HEK293 (cell line): ENCODE results near the gene FKBP10.
A peak's percentile ranks its signal among the peaks of the same experiment; 100 is the strongest.

Source experiments
- AEBP2 ChIP-seq: fragments of 450-650 bp; formaldehyde crosslinking; IDR thresholded peaks from 2 replicates; pipeline ENCODE4 v1.5.1; 2016; ENCODE audit warnings: missing biosample characterization, missing genetic modification characterization, borderline replicate concordance
- EGR2 ChIP-seq: fragments of 450-650 bp; formaldehyde crosslinking; IDR thresholded peaks from 2 replicates; pipeline ENCODE4 v1.5.1; 2016; ENCODE audit warnings: low read depth, missing biosample characterization, missing genetic modification characterization
- PRDM1 ChIP-seq: fragments of 450-650 bp; formaldehyde crosslinking; IDR thresholded peaks from 2 replicates; pipeline ENCODE4; 2016; ENCODE audit warnings: missing biosample characterization, missing genetic modification characterization
- PRDM6 ChIP-seq: fragments of 450-650 bp; formaldehyde crosslinking; IDR thresholded peaks from 2 replicates; pipeline ENCODE4 v1.5.1; 2017; ENCODE audit warnings: missing biosample characterization, missing genetic modification characterization
- SCRT2 ChIP-seq: fragments of 450-650 bp; formaldehyde crosslinking; IDR thresholded peaks from 2 replicates; pipeline ENCODE4 v1.5.1; 2016; ENCODE audit warnings: missing biosample characterization, missing genetic modification characterization
- WT1 ChIP-seq: fragments of 450-650 bp; formaldehyde crosslinking; IDR thresholded peaks from 2 replicates; pipeline ENCODE4 v1.5.1; 2016; ENCODE audit warnings: missing biosample characterization, missing genetic modification characterization
- ZBTB7A ChIP-seq: fragments of 450-650 bp; formaldehyde crosslinking; IDR thresholded peaks from 2 replicates; pipeline ENCODE4 v1.5.1; 2016; ENCODE audit warnings: low read depth, missing biosample characterization, missing genetic modification characterization
- ZFHX2 ChIP-seq: fragments of 450-650 bp; formaldehyde crosslinking; conservative IDR thresholded peaks from 2 replicates; pipeline ENCODE4 v1.5.1; 2016; ENCODE audit warnings: missing biosample characterization, missing genetic modification characterization
- ZNF10 ChIP-seq: fragments of 450-650 bp; formaldehyde crosslinking; IDR thresholded peaks from 2 replicates; pipeline ENCODE4 v1.5.1; 2017; ENCODE audit warnings: missing biosample characterization, missing genetic modification characterization
- ZNF26 ChIP-seq: fragments of 450-650 bp; formaldehyde crosslinking; IDR thresholded peaks from 2 replicates; pipeline ENCODE4 v1.5.1; 2016; ENCODE audit warnings: missing biosample characterization, missing genetic modification characterization
- ZNF335 ChIP-seq: fragments of 450-650 bp; formaldehyde crosslinking; conservative IDR thresholded peaks from 2 replicates; pipeline ENCODE4 v1.5.1; 2016; ENCODE audit warnings: missing biosample characterization, missing genetic modification characterization
- ZNF341 ChIP-seq: fragments of 450-650 bp; formaldehyde crosslinking; IDR thresholded peaks from 2 replicates; pipeline ENCODE4; 2016; ENCODE audit warnings: low read depth, missing biosample characterization, missing genetic modification characterization
- ZNF366 ChIP-seq: fragments of 450-650 bp; formaldehyde crosslinking; conservative IDR thresholded peaks from 2 replicates; pipeline ENCODE4 v1.5.1; 2016; ENCODE audit warnings: missing biosample characterization, missing genetic modification characterization
- ZNF677 ChIP-seq: fragments of 450-650 bp; IDR thresholded peaks from 2 replicates; pipeline ENCODE4 v1.5.0; 2018; ENCODE audit warnings: missing biosample characterization, mild to moderate bottlenecking, missing genetic modification characterization, moderate library complexity
- ZNF768 ChIP-seq: fragments of 450-650 bp; formaldehyde crosslinking; IDR thresholded peaks from 2 replicates; pipeline ENCODE4 v1.5.1; 2018; ENCODE audit warnings: missing biosample characterization, mild to moderate bottlenecking, missing genetic modification characterization
- ZSCAN16 ChIP-seq: fragments of 450-650 bp; formaldehyde crosslinking; IDR thresholded peaks from 2 replicates; pipeline ENCODE4 v1.5.1; 2016; ENCODE audit warnings: missing biosample characterization, missing genetic modification characterization
- ZSCAN5A ChIP-seq: fragments of 450-650 bp; formaldehyde crosslinking; IDR thresholded peaks from 2 replicates; pipeline ENCODE4 v1.5.1; 2016; ENCODE audit warnings: missing biosample characterization, missing genetic modification characterization
- TF ChIP-seq, protein P1 (sequence below): fragments of 450-650 bp; formaldehyde crosslinking; IDR thresholded peaks from 2 replicates; pipeline ENCODE4 v1.5.1; 2017; ENCODE audit warnings: missing biosample characterization, missing genetic modification characterization
- TF ChIP-seq, protein P2 (sequence below): fragments of 450-650 bp; formaldehyde crosslinking; IDR thresholded peaks from 2 replicates; pipeline ENCODE4 v1.5.1; 2016; ENCODE audit warnings: missing biosample characterization, missing genetic modification characterization

Gene FKBP10

GRCh38 chr17:41864498-41864835 is 51.7 kb downstream of the FKBP10 start (continued):
- TF ChIP-seq PRDM6 (tag by site-specific recombination), result no peak
- TF ChIP-seq ZSCAN5A, result no peak; the same call in 1 of the 2 replicates
- TF ChIP-seq ZNF341 (tag by site-specific recombination), result peak; percentile 32; the same call in 1 of the 2 replicates
- no peak for TF ChIP-seq ZNF26
- TF ChIP-seq ZNF768 (tag by site-specific recombination), result no peak
- TF ChIP-seq ZNF366, result 0 out of 2 replicates have a peak, but pooled peaks have one; percentile 33
- peak; percentile 32 for TF ChIP-seq PRDM1 (tag by site-specific recombination)
- peak; percentile 60; the same call in 1 of the 2 replicates for TF ChIP-seq ZBTB7A (tag by site-specific recombination)
- TF ChIP-seq, protein P1, sequence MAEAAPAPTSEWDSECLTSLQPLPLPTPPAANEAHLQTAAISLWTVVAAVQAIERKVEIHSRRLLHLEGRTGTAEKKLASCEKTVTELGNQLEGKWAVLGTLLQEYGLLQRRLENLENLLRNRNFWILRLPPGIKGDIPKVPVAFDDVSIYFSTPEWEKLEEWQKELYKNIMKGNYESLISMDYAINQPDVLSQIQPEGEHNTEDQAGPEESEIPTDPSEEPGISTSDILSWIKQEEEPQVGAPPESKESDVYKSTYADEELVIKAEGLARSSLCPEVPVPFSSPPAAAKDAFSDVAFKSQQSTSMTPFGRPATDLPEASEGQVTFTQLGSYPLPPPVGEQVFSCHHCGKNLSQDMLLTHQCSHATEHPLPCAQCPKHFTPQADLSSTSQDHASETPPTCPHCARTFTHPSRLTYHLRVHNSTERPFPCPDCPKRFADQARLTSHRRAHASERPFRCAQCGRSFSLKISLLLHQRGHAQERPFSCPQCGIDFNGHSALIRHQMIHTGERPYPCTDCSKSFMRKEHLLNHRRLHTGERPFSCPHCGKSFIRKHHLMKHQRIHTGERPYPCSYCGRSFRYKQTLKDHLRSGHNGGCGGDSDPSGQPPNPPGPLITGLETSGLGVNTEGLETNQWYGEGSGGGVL (tag by site-specific recombination), result peak; percentile 81
- TF ChIP-seq ZNF677 (tag by site-specific recombination), result no peak
- TF ChIP-seq WT1 (tag by site-specific recombination), result no peak
- 0 out of 2 replicates have a peak, but pooled peaks have one; percentile 57 for TF ChIP-seq ZFHX2 (tag by site-specific recombination)
- TF ChIP-seq ZNF335 (tag by site-specific recombination), result peak; percentile 70; the same call in 1 of the 2 replicates
- TF ChIP-seq EGR2 (tag by site-specific recombination), result peak; percentile 41; the same call in 1 of the 2 replicates
- TF ChIP-seq, protein P2, sequence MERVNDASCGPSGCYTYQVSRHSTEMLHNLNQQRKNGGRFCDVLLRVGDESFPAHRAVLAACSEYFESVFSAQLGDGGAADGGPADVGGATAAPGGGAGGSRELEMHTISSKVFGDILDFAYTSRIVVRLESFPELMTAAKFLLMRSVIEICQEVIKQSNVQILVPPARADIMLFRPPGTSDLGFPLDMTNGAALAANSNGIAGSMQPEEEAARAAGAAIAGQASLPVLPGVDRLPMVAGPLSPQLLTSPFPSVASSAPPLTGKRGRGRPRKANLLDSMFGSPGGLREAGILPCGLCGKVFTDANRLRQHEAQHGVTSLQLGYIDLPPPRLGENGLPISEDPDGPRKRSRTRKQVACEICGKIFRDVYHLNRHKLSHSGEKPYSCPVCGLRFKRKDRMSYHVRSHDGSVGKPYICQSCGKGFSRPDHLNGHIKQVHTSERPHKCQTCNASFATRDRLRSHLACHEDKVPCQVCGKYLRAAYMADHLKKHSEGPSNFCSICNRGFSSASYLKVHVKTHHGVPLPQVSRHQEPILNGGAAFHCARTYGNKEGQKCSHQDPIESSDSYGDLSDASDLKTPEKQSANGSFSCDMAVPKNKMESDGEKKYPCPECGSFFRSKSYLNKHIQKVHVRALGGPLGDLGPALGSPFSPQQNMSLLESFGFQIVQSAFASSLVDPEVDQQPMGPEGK, result 0 out of 2 replicates have a peak, but pooled peaks have one; percentile 58
- TF ChIP-seq ZNF10 (tag by site-specific recombination), result peak; percentile 20; the same call in 1 of the 2 replicates
- 0 out of 2 replicates have a peak, but pooled peaks have one; percentile 91 for TF ChIP-seq SCRT2 (tag by site-specific recombination)
- TF ChIP-seq ZSCAN16 (tag by site-specific recombination), result no peak
- TF ChIP-seq AEBP2 (tag by site-specific recombination), result no peak
